ENCODE measurements around the gene MAP2K6. TPM values are rescaled to one million over a fixed set of nuclear protein-coding genes. Genes with fewer than 3 reads are reported as not detected.

Gene MAP2K6
- total RNA-seq, 1 donor from 2014 or later: 101 TPM

DNA sequence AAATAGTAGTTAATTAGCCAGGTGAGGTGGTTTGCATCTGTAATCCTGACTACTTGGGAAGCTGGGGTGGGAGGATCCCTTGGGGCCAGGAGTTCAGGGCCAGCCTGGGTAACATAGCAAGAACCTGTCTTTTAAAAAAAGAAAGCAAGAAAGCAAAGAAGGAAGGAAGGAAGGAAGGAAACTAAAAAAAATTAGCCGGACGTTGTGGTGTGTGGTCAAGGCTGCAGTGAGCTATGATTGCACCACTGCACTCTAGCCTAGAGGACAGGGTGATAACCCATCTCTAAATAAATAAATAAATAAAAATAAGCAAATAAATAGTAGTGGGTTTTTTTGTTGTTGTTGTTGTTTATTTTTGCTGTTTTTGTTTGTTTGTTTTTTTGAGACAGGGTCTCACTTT is 39.3 kb upstream of the MAP2K6 start:
- Mint-ChIP-seq H3K36me3 (no peaks in the 10 kb centered on the region), H3K4me3 (no peak overlapping the region), H3K4me1 (no peaks in the 10 kb centered on the region), H3K27ac (no peak overlapping the region), H3K27me3 (ENCODE audit: insufficient read depth, low read depth) (peaks cover 3% of the 10 kb centered on the region), H3K9me3 (no peaks in the 10 kb centered on the region)
- Histone ChIP-seq H3K36me3 (no peaks in the 10 kb centered on the region), H3K79me2 (ENCODE audit: low read depth) (no peaks in the 10 kb centered on the region), H3K4me2 (no peak overlapping the region), H4K20me1 (ENCODE audit: low read depth) (no peaks in the 10 kb centered on the region), H3K27me3 (no peaks in the 10 kb centered on the region), H3K9me3 (ENCODE audit: low read depth) (no peaks in the 10 kb centered on the region), H3K4me3 (no peak overlapping the region), H3K27ac (no peak overlapping the region), H2AFZ (replicated peaks) (no peak overlapping the region), H3K4me1 (no peaks in the 10 kb centered on the region), H3F3A (ENCODE audit: low read depth) (no peaks in the 10 kb centered on the region), H3K9ac (no peak overlapping the region)
- no peak for DNase-seq (ENCODE audit: low spot score)
- TF ChIP-seq EZH2phosphoT487 (IDR thresholded peaks at IDR 0.05): no peak
- TF ChIP-seq, protein P1, sequence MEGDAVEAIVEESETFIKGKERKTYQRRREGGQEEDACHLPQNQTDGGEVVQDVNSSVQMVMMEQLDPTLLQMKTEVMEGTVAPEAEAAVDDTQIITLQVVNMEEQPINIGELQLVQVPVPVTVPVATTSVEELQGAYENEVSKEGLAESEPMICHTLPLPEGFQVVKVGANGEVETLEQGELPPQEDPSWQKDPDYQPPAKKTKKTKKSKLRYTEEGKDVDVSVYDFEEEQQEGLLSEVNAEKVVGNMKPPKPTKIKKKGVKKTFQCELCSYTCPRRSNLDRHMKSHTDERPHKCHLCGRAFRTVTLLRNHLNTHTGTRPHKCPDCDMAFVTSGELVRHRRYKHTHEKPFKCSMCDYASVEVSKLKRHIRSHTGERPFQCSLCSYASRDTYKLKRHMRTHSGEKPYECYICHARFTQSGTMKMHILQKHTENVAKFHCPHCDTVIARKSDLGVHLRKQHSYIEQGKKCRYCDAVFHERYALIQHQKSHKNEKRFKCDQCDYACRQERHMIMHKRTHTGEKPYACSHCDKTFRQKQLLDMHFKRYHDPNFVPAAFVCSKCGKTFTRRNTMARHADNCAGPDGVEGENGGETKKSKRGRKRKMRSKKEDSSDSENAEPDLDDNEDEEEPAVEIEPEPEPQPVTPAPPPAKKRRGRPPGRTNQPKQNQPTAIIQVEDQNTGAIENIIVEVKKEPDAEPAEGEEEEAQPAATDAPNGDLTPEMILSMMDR (IDR thresholded peaks at IDR 0.05): no peak
- no peak for TF ChIP-seq EZH2 (IDR thresholded peaks at IDR 0.05)

DNA sequence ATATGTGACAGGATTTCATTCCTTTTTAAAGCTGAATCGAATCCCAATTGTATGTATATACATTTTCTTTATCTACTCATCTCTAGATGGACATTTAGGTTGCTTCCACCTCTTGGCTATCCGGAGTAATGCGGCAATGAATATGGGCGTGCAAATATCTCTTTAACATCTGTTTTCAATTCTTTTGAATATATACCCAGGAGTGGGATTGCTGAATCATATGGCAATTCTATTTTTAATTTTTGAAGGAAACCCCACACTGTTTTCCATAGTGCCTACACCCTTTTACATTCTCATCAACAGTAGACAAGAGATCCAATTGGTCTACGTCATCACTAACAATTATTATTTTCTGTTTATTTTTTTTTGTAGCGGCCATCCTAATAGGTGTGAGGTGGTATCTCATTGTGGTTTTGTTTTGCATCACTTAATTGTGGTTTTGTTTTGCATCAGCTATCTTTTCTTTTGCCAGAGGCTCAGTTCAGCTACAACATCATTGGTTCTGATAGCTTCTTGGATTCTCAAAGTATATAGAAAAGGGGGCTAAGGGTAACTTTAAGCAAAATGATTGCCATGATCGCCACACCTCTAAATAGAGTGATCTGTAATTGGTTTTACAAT is 25.6 kb upstream of the MAP2K6 start:
- H3K27me3 ChIP-seq: no peaks in the 10 kb centered on the region
- H3K4me3 ChIP-seq: no peak overlapping the region
- DNase-seq (ENCODE audit: low spot score): no peak
- Mint-ChIP-seq H3K27me3 (ENCODE audit: insufficient read depth, low read depth) (no peaks in the 10 kb centered on the region), H3K4me1 (no peaks in the 10 kb centered on the region), H3K27ac (no peak overlapping the region), H3K9me3 (no peaks in the 10 kb centered on the region), H3K36me3 (no peaks in the 10 kb centered on the region), H3K4me3 (no peak overlapping the region)
- no peak overlapping the region for H3K9ac ChIP-seq
- H3K9me3 ChIP-seq (ENCODE audit: low read depth): no peaks in the 10 kb centered on the region
- no peaks in the 10 kb centered on the region for H3F3A ChIP-seq (ENCODE audit: low read depth)
- TF ChIP-seq EZH2phosphoT487 (IDR thresholded peaks at IDR 0.05) (no peak), EZH2 (IDR thresholded peaks at IDR 0.05) (no peak)
- TF ChIP-seq, protein P1 (IDR thresholded peaks at IDR 0.05): no peak
- H3K79me2 ChIP-seq (ENCODE audit: low read depth): no peaks in the 10 kb centered on the region
- H3K36me3 ChIP-seq: no peaks in the 10 kb centered on the region
- H3K4me1 ChIP-seq: no peaks in the 10 kb centered on the region
- no peak overlapping the region for H2AFZ ChIP-seq (replicated peaks)
- no peak overlapping the region for H3K4me2 ChIP-seq
- H3K27ac ChIP-seq: no peak overlapping the region
- no peaks in the 10 kb centered on the region for H4K20me1 ChIP-seq (ENCODE audit: low read depth)

DNA sequence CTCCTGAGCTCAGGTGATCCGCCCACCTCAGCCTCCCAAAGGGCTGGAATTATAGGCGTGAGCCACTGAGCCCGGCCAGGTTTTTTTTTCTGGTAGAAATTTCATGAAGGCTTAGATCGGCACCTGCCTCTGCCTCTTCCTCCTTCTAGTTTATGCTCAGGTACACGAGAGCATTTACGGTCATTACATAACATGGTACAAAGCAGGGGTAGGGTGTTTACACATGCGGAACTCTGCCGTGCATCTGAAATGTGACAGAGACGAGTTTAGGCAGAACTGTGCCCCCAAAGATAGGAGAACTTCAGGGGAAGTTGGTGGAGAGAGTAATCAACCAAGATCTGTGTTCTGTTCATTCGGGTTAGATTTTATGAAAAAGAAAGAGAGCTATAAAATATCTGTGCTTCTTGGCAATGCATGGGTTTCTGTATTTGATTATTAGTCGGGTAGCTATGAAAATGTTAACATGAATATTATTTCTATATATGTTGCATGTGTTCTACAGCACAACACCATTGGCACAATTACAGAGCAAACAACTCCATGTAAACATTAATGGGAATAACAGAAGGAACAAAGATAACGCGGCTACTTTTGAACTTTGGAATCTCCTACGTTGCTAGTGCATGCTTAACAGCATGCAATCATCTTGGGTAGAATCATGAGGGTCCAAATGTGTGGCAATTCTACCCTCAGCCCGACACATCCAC is 23.5 kb upstream of the MAP2K6 start:
- Histone ChIP-seq H3K4me1 (no peaks in the 10 kb centered on the region), H3K36me3 (no peaks in the 10 kb centered on the region), H3K27ac (no peak overlapping the region), H4K20me1 (ENCODE audit: low read depth) (no peaks in the 10 kb centered on the region), H2AFZ (replicated peaks) (peak overlapping the region; percentile 63), H3K4me3 (no peak overlapping the region), H3K79me2 (ENCODE audit: low read depth) (no peaks in the 10 kb centered on the region), H3K27me3 (no peaks in the 10 kb centered on the region), H3K9me3 (ENCODE audit: low read depth) (no peaks in the 10 kb centered on the region), H3K4me2 (no peak overlapping the region), H3F3A (ENCODE audit: low read depth) (no peaks in the 10 kb centered on the region), H3K9ac (no peak overlapping the region)
- Mint-ChIP-seq H3K27me3 (ENCODE audit: insufficient read depth, low read depth) (peaks cover 10% of the 10 kb centered on the region), H3K36me3 (no peaks in the 10 kb centered on the region), H3K27ac (no peak overlapping the region), H3K4me3 (no peak overlapping the region), H3K4me1 (no peaks in the 10 kb centered on the region), H3K9me3 (no peaks in the 10 kb centered on the region)
- no peak for DNase-seq (ENCODE audit: low spot score)
- TF ChIP-seq EZH2 (IDR thresholded peaks at IDR 0.05): no peak
- TF ChIP-seq, protein P1 (IDR thresholded peaks at IDR 0.05): no peak
- TF ChIP-seq EZH2phosphoT487 (IDR thresholded peaks at IDR 0.05): no peak
